Renal pelvis (tissue), 4 donors: Measurements from ENCODE around the gene BTBD18. TPM values are rescaled to one million over a fixed set of nuclear protein-coding genes. Genes with fewer than 3 reads are reported as not detected.
A peak's percentile ranks its signal among the peaks of the same experiment; 100 is the strongest.

Experiments used
- DNase-seq: peaks from one replicate; pipeline ENCODE4 v3.0.0-alpha.2; 2013
- polyA plus RNA-seq, 3 donors: library from polyadenylated mRNA; unstranded; fragments of 120-200 nt; gene quantifications; one replicate each; pipeline ENCODE4 v1.2.1, GENCODE V29; 2013; ENCODE audit not compliant: insufficient read length in 3 of 3

The BTBD18 gene
- polyA plus RNA-seq, 3 donors, result 0.14 to 0.50 (median 0.48) TPM

DNA sequence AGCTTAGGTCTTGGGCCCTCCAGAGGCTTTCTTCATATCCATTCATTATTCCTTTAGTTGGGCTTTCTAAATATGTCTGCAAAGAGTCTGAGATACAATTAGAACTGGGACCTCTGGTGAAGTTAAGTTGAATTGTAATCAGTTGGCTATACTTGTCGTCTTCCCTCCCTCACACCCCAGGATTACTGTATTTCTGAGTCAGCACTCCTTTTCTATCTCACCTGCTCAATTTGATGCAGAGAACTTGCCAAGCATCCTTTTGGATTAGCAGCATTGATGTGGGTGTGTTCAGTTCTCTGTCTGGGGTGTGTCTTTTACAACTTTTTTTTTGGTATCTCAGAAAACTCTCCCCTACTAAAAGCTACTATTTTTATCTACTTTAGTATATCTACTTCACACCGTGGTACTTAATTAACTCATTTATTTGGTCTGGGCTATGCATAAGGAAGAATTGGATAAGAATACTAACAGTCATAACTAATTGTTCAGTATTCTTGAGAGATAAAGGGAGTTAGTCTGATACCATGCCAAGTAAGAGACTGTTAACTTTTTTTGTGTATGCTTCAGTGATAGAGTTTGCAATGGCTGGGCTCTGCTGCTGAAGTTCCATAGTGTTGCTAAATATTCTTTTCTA, 25.1 kb upstream of the BTBD18 start:
- no peak for DNase-seq

DNA sequence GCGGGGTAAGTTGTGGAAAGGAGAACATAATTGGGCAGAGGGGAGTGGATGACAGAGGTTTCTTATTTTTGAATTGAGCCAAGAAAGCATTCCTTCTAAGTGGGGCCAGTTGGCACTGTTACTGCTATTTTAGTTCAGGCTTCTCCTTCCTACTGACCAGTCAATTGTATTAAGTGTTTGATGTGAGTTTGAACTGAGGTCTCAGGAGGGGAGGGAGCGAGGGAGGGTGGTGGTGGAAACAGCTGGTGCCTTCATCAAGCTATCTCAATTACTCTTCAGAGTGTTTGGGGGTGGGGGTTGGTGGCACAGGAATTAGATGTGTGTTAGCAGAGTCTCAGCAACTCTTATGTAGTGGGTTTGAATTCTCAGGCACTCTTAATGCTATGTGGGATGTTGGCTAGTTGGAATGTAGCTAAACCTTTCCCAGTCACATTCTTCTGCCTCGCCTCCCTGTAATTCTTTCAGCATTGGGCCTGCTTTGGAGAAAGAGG, 24.5 kb upstream of the BTBD18 start:
- no peak for DNase-seq

- no peak for DNase-seq
Observed at GRCh38 chr11:57775491-57775890, 23.9 kb upstream of the BTBD18 start.

DNA sequence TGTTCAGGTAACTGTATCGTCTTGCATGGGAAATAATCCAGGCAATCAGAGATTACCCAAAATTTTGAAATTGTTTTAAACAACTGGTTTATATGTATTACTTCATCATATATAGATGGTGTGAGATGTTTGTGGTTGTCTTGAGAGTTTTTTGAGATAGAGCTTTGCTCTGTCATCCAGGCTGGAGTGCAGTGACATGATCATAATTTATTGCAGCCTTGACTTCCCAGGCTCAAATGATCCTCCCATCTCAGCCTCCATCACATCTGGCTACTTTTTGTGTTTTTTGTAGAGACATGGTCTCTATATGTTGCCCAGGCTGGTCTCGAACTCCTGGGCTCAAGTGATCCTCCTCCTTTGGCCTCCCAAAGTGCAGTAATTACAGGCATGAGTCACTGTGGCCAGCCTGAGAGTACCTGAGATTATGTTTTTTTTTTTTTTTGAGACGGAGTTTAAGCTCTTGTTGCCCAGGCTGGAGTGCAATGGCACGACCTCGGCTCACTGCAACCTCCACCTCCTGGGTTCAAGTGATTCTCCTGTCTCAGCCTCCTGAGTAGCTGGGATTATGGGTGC, 21.5 kb upstream of the BTBD18 start:
- no peak for DNase-seq

- no peak for DNase-seq
Observed at GRCh38 chr11:57772562-57772961, 20.9 kb upstream of the BTBD18 start.

DNA sequence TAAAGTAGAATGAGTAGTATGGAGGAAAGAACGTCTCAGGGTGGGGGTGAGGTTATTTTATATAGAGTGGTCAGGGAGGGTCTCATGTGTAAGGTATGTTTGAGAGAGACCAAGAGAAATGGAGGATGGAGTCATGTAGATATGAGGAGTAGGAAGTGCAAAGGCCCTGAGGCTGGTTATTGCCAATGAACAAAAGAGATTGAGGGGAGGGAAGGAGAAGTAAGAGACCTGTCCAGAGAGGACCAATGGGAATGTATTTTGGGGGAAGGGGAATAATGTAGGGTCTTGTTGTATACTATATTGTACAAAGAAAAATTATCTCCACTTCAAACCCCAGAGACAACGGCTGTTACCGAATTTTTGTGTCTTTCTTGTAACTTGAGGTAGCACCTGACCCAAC, 19.7 kb upstream of the BTBD18 start:
- no peak for DNase-seq

GRCh38 chr11:57770793-57771192, 19.2 kb upstream of the BTBD18 start:
- DNase-seq, result no peak

DNA sequence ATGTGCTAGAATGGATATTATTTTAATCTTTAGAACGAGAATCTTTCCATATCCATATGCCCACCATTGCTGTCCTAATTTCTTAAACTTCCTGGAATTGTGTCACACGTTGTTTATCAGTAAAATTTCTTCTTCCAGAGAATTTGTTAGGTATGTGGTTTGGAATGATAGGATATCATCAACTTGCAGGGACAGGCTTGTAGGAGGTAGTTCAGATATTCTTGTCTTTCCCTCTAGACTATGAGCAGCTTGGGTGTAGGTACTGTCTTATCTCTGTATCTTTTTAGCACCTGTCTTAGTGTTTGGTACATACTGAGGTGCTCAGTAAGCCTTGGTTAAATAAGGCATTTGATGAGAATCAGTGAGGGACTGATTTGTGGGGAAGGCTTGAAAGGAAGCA, 13.4 kb upstream of the BTBD18 start:
- DNase-seq, result no peak

GRCh38 chr11:57764566-57764965, 12.9 kb upstream of the BTBD18 start:
- DNase-seq, result no peak

- no peak for DNase-seq
Observed at GRCh38 chr11:57764021-57764420, 12.4 kb upstream of the BTBD18 start.

DNA sequence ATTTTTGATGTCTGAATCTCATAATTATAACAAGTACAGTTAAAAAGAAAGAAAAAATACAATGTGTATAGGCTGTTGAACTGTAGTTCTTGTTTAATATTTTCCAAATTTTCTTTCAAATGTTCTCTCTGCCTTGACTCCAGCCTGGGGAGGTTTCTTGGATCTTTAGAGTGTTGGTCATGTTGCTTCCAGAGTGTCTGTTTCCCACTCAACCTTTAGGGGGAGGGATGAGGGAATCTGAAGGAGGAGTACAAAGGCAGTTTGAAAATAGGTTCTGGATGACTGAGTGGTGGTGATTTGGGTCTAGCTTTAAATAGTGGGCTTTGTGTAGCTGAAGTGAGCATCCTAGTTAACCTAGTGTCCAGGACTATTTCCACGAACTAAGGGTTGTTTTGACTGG, 11.9 kb upstream of the BTBD18 start:
- DNase-seq, result no peak

DNA sequence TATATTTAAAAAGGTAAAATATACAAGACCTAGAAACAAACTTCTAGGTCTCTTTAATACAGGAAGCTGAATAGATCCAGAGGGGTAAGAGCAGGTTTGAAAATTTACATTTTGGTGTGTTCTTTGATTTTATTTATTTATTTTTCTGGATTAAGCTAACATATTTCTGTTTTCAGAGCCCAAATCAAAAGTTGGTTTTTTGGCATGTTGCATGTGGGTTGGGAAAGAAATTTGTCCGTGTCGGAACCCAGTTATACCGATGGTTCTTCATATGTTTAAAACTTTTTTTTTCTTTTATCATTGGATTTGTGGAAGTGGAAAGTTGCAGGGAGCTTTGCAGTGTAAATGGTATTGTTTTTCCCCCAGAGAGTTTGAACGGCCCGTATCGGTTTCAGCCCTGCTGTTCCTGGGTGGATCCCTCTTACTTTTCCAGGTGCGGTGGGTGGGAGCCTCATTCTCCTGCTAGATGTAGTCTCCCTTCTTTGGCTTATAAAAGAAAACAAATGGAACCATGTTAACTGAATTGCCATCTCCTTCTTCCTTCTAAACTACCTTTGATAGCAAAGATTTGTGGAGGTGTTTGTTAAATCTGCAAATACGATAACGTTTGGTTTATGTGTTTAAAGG, 10.7 kb upstream of the BTBD18 start:
- DNase-seq, result no peak

DNA sequence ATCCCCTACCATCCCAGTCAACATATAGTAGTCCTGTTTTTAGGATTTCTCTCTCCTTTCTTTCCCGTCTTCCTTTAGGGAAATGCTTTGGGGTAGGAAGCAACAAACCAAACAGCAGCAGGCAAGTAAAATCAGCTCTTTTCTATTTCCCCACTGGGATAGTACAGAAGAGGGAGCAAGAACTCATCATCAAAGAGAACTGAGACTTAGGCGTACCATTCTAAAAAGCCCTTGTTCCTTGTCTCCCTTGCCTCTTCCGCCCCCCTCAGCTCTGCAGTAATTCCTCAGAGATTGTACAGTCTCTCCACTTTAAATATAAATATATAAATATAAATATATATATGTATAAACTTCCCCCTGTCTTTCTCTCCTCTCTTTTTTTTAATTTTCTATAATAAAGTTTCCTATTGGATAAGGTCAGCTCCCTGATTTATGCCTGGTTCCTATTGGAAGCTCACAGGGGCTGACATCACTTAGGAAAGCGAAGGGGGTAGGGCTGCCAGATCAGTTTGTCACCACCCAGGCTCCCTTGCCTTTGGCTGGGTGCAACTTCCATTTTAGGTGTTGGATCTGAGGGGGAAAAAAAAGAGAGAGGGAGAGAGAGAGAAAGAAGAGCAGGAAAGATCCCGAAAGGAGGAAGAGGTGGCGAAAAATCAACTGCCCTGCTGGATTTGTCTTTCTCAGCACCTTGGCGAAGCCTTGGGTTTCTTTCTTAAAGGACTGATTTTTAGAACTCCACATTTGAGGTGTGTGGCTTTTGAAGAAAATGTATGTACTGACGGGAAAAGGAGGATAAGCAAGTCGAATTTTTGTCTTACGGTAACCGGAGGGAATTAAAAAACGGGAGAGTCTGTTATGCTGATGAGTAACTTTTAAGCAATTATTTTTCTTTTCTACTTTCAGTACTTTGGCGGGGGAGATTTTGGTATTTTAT, 9.9 kb upstream of the BTBD18 start, which contains the start of gene CTNND1:
Gene CTNND1 (plus strand): TSS at position 502 of the 934 bp plus-strand sequence. CDS start 29,677 bp downstream, outside the sequence.
- DNase-seq, result peak; percentile 98

- no peak for DNase-seq
Observed at GRCh38 chr11:57758174-57758573, 6.6 kb upstream of the BTBD18 start.

DNA sequence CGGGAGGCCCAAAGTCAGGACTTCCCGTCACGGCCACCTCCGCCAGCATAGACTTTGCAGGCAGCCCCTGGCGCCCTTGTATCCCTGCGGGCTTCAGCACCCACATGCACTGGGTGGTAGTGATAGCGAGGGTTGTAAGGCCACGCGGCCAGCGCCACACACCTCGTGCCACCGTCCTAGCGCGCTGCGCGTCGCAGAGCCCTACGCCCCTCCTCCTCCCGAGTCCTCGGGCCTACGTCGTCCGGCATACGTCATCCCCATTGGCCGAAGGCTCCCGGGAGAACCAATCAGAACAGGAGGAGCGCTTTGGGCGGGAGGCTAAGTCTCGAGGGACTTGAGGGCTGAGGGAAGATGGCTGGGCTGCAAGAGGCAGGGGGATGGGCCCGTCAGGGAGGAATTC, 1.3 kb upstream of the BTBD18 start:
- DNase-seq, result no peak

DNA sequence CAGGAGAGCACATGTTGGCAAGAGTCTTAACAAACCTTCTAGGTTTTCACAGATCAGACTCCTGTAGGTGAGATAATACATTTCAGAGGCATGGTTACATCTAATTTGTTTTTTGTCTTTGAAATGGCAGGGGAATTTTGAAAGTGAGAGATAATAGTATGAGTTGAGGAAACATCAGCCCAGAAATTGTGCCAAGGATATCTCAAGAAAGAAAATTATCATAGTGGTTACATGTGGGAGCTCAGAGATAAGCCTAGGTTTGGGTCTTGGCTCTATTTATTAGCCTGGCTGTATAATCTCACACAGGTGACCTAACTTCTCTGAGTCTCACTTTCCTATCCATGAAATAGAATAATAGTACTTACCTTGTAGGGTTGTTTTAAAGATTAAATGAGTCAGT, 443 bp downstream of the BTBD18 start:
- no peak for DNase-seq

GRCh38 chr11:57746920-57747319, 4.7 kb downstream of the BTBD18 start:
- no peak for DNase-seq

- no peak for DNase-seq
Observed at GRCh38 chr11:57745206-57745605, 6.4 kb downstream of the BTBD18 start.

GRCh38 chr11:57744357-57744756, 7.3 kb downstream of the BTBD18 start:
- no peak for DNase-seq

GRCh38 chr11:57742087-57742452, 9.5 kb downstream of the BTBD18 start:
- DNase-seq, result no peak

- DNase-seq, result peak; percentile 97
Observed at GRCh38 chr11:57741132-57742086, 10.2 kb downstream of the BTBD18 start, which contains the start of gene SELENOH. TSS of gene SELENOH (plus strand) at chr11:57741491. CDS start at chr11:57741596, 105 bp downstream.
